K562 (cell line): ENCODE data around the gene CPNE1. TPM values are rescaled to one million over a fixed set of nuclear protein-coding genes. Genes with fewer than 3 reads are reported as not detected.
A peak's percentile ranks its signal among the peaks of the same experiment; 100 is the strongest.

Experiments used
- CXXC5 ChIP-seq: fragments of 250-450 bp; sonication (Bioruptor Pico); IDR thresholded peaks from 2 replicates; pipeline ENCODE4 v1.8.0; 2022; ENCODE audit warnings: inconsistent platforms, mild to moderate bottlenecking, moderate library complexity
- DACH1 ChIP-seq: fragments of 450-650 bp; IDR thresholded peaks from 2 replicates; pipeline ENCODE4 v1.6.1; 2018; ENCODE audit not compliant: partially characterized antibody
- DMBX1 ChIP-seq: fragments of 250-450 bp; sonication (Bioruptor Pico); IDR thresholded peaks from 2 replicates; pipeline ENCODE4 v1.8.0; 2022; ENCODE audit warnings: inconsistent platforms, mild to moderate bottlenecking, moderate library complexity, borderline replicate concordance
- ELF1 ChIP-seq: fragments of 200-800 bp; sonication (Bioruptor generic); IDR thresholded peaks from 2 replicates; pipeline ENCODE4 v1.6.1; 2016; ENCODE audit warnings: missing genetic modification characterization, missing compliant biosample characterization
- HMG20B ChIP-seq: fragments of 250-450 bp; sonication (Bioruptor Pico); IDR thresholded peaks from 2 replicates; pipeline ENCODE4 v1.5.0; 2021; ENCODE audit warnings: mild to moderate bottlenecking
- NUFIP1 ChIP-seq: fragments of 450-650 bp; IDR thresholded peaks from 2 replicates; pipeline ENCODE4 v1.6.1; 2018; ENCODE audit not compliant: partially characterized antibody
- PTRF ChIP-seq: fragments of 450-650 bp; IDR thresholded peaks from 2 replicates; pipeline ENCODE4 v1.6.1; 2016; ENCODE audit warnings: mild to moderate bottlenecking, missing genetic modification characterization, missing compliant biosample characterization
- RBM15 ChIP-seq: fragments of 200-400 bp; formaldehyde crosslinking; IDR thresholded peaks from 2 replicates; pipeline ENCODE4 v1.6.1; 2018; ENCODE audit warnings: mild to moderate bottlenecking, low read length, moderate library complexity; ENCODE audit not compliant: insufficient read depth
- SMAD1 ChIP-seq: fragments of 150-350 bp; IDR thresholded peaks from 2 replicates; pipeline ENCODE4 v1.6.1; 2014; ENCODE audit warnings: low read length, low read depth; ENCODE audit not compliant: partially characterized antibody
- TCFL5 ChIP-seq: fragments of 250-450 bp; sonication (Bioruptor Pico); conservative IDR thresholded peaks from 2 replicates; pipeline ENCODE4 v1.6.1; 2021; ENCODE audit warnings: mild to moderate bottlenecking, moderate library complexity, matching md5 sums
- ZFX ChIP-seq: sonication (generic); formaldehyde crosslinking; IDR thresholded peaks from 2 replicates; pipeline ENCODE4 v1.8.0; 2022; ENCODE audit warnings: mild to moderate bottlenecking, missing genetic modification reagents, moderate library complexity
- ZNF212 ChIP-seq: fragments of 450-650 bp; formaldehyde crosslinking; IDR thresholded peaks from 2 replicates; pipeline ENCODE4 v1.4.0; 2020; ENCODE audit warnings: mild to moderate bottlenecking
- ZNF436 ChIP-seq: fragments of 250-450, 450-650 bp; sonication (Bioruptor Pico); formaldehyde crosslinking; IDR thresholded peaks from 2 replicates; pipeline ENCODE4 v1.7.0; 2020; ENCODE audit warnings: mild to moderate bottlenecking
- ZNF699 ChIP-seq: fragments of 250-450 bp; sonication (Bioruptor Pico); IDR thresholded peaks from 2 replicates; pipeline ENCODE4 v1.8.0; 2021; ENCODE audit warnings: mild to moderate bottlenecking, moderate library complexity; ENCODE audit not compliant: insufficient replicate concordance
- polyA plus RNA-seq, 8 experiments: library from polyadenylated mRNA; depleted of rRNA in 4 of 8; stranded (reverse) in 5 of 8; unstranded in 3 of 8; fragments of >200 nt; fragmentation: Nextera tagmentation in 2 of 8; fragmentation: Illumina TruSeq in 1 of 8; extraction: Ambion mirVana in 2 of 8; extraction: Trizol in 1 of 8; gene quantifications; 2 replicates each; pipeline versions ENCODE4 v1.2.1 to v1.2.3, GENCODE V29; 2011 to 2014; ENCODE audit warnings: inconsistent platforms in 1 of 8, missing spikeins in 1 of 8
- total RNA-seq, 7 experiments: library from RNA; depleted of rRNA in 6 of 7; stranded (reverse); fragments of >200 nt in 6 of 7; fragmentation: Illumina TruSeq in 2 of 7; extraction: Trizol in 2 of 7; gene quantifications; 2 replicates each; pipeline versions ENCODE4 v1.2.1 to v1.2.3, GENCODE V29; 2011 to 2021; ENCODE audit warnings: low replicate concordance in 1 of 7
- TF ChIP-seq, protein P1 (sequence below): fragments of 250-450 bp; sonication (Bioruptor Pico); IDR thresholded peaks from 2 replicates; pipeline ENCODE4 v1.4.0; 2020
- TF ChIP-seq, protein P2 (sequence below): fragments of 250-450 bp; sonication (Bioruptor Pico); IDR thresholded peaks from 2 replicates; pipeline ENCODE4 v1.8.0; 2022; ENCODE audit warnings: inconsistent platforms, mild to moderate bottlenecking, moderate library complexity, borderline replicate concordance
- TF ChIP-seq, protein P3 (sequence below): fragments of 450-650 bp; formaldehyde crosslinking; IDR thresholded peaks from 2 replicates; pipeline ENCODE4 v1.4.0; 2022; ENCODE audit warnings: missing genetic modification characterization
- TF ChIP-seq, protein P4 (sequence below): fragments of 450-650 bp; conservative IDR thresholded peaks from 2 replicates; pipeline ENCODE4 v1.6.1; 2016; ENCODE audit warnings: missing genetic modification characterization, low read depth, mild to moderate bottlenecking, control low read depth, missing compliant biosample characterization

The CPNE1 gene
- total and polyA plus RNA-seq, 9 of the 15 experiments (the other 6 are each of a cell fraction or from before 2014, with no cell fraction given) = 42.1 to 102 (median 56.0) TPM

DNA sequence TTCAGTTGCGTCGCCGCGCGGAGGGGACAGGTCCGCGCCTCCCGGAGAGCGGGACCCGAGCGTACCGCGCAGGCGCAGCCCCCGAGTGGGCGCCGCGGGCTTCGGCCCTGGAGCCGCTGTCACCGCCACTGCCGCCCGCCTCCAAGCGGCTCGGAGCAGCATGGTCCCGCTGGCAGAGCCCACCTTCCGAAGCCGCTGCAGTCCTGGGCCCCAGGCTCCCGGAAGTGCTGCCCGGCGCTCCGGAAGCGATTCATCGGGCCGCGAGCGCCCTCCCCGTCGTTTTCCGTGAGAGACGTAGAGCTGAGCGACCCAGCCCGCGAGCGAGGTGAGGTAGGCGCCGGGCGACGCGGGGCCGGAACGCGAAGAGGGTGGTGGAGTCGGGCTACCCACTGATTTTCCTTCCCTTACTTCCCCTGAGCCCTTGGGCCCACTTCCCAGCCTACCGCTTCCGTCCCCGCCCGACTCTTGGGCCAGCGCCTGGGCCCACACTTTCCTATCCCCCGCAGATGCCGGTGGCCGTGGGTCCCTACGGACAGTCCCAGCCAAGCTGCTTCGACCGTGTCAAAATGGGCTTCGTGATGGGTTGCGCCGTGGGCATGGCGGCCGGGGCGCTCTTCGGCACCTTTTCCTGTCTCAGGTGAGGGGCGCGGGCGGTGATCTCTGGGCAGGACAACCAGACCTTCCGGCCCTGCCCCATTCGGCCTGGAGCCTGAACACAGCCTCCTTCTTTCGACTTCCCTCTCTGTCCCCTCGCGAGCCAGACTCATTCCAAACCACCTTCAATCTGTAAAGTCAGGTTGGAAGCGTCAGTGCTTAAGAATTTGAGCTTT is 34.6 kb upstream of the CPNE1 start, which contains the start of the genes NFS1 and ROMO1 (continued):
- TF ChIP-seq RBM15 = no peak
- TF ChIP-seq, protein P1, sequence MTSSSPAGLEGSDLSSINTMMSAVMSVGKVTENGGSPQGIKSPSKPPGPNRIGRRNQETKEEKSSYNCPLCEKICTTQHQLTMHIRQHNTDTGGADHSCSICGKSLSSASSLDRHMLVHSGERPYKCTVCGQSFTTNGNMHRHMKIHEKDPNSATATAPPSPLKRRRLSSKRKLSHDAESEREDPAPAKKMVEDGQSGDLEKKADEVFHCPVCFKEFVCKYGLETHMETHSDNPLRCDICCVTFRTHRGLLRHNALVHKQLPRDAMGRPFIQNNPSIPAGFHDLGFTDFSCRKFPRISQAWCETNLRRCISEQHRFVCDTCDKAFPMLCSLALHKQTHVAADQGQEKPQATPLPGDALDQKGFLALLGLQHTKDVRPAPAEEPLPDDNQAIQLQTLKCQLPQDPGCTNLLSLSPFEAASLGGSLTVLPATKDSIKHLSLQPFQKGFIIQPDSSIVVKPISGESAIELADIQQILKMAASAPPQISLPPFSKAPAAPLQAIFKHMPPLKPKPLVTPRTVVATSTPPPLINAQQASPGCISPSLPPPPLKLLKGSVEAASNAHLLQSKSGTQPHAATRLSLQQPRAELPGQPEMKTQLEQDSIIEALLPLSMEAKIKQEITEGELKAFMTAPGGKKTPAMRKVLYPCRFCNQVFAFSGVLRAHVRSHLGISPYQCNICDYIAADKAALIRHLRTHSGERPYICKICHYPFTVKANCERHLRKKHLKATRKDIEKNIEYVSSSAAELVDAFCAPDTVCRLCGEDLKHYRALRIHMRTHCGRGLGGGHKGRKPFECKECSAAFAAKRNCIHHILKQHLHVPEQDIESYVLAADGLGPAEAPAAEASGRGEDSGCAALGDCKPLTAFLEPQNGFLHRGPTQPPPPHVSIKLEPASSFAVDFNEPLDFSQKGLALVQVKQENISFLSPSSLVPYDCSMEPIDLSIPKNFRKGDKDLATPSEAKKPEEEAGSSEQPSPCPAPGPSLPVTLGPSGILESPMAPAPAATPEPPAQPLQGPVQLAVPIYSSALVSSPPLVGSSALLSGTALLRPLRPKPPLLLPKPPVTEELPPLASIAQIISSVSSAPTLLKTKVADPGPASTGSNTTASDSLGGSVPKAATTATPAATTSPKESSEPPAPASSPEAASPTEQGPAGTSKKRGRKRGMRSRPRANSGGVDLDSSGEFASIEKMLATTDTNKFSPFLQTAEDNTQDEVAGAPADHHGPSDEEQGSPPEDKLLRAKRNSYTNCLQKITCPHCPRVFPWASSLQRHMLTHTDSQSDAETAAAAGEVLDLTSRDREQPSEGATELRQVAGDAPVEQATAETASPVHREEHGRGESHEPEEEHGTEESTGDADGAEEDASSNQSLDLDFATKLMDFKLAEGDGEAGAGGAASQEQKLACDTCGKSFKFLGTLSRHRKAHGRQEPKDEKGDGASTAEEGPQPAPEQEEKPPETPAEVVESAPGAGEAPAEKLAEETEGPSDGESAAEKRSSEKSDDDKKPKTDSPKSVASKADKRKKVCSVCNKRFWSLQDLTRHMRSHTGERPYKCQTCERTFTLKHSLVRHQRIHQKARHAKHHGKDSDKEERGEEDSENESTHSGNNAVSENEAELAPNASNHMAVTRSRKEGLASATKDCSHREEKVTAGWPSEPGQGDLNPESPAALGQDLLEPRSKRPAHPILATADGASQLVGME (CRISPR knock-in tag) = no peak
- TF ChIP-seq HMG20B (CRISPR knock-in tag) = no peak
- no peak for TF ChIP-seq ZNF436
- TF ChIP-seq, protein P2, sequence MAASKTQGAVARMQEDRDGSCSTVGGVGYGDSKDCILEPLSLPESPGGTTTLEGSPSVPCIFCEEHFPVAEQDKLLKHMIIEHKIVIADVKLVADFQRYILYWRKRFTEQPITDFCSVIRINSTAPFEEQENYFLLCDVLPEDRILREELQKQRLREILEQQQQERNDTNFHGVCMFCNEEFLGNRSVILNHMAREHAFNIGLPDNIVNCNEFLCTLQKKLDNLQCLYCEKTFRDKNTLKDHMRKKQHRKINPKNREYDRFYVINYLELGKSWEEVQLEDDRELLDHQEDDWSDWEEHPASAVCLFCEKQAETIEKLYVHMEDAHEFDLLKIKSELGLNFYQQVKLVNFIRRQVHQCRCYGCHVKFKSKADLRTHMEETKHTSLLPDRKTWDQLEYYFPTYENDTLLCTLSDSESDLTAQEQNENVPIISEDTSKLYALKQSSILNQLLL = no peak
- no peak for TF ChIP-seq ZNF699 (CRISPR knock-in tag)
- TF ChIP-seq ELF1 (tag) = peak; percentile 77; the same call in 1 of the 2 replicates
- no peak for TF ChIP-seq DMBX1 (CRISPR knock-in tag)
- no peak for TF ChIP-seq SMAD1
- TF ChIP-seq, protein P3, sequence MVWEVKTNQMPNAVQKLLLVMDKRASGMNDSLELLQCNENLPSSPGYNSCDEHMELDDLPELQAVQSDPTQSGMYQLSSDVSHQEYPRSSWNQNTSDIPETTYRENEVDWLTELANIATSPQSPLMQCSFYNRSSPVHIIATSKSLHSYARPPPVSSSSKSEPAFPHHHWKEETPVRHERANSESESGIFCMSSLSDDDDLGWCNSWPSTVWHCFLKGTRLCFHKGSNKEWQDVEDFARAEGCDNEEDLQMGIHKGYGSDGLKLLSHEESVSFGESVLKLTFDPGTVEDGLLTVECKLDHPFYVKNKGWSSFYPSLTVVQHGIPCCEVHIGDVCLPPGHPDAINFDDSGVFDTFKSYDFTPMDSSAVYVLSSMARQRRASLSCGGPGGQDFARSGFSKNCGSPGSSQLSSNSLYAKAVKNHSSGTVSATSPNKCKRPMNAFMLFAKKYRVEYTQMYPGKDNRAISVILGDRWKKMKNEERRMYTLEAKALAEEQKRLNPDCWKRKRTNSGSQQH = no peak
- no peak for TF ChIP-seq PTRF (tag)
- TF ChIP-seq ZFX (CRISPR knock-in tag) = peak; percentile 93
- TF ChIP-seq ZNF212 (CRISPR knock-in tag) = no peak
- no peak for TF ChIP-seq TCFL5 (CRISPR knock-in tag)
- no peak for TF ChIP-seq NUFIP1
- TF ChIP-seq CXXC5 (CRISPR knock-in tag) = peak; percentile 96
- no peak for TF ChIP-seq DACH1
- TF ChIP-seq, protein P4, sequence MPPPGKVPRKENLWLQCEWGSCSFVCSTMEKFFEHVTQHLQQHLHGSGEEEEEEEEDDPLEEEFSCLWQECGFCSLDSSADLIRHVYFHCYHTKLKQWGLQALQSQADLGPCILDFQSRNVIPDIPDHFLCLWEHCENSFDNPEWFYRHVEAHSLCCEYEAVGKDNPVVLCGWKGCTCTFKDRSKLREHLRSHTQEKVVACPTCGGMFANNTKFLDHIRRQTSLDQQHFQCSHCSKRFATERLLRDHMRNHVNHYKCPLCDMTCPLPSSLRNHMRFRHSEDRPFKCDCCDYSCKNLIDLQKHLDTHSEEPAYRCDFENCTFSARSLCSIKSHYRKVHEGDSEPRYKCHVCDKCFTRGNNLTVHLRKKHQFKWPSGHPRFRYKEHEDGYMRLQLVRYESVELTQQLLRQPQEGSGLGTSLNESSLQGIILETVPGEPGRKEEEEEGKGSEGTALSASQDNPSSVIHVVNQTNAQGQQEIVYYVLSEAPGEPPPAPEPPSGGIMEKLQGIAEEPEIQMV (tag) = no peak
